NCI-H510A treated with DMSO at 0.1 percent for 48 hours (cell line): ENCODE data around the gene DYNLT2B.
A peak's percentile ranks its signal among the peaks of the same experiment; 100 is the strongest.
"Not testable (repeated sequence)": the region's sequence is repeated elsewhere in the genome, so short reads cannot be mapped to it uniquely, and the experiment has no call there.

ENCODE experiments used
- DNase-seq: peaks from one replicate; lab custom pipeline; 2025; lab: John Stamatoyannopoulos, UW

The DYNLT2B gene

GRCh38 chr3:196326936-196327335 lies 8.9 kb upstream of the DYNLT2B start:
- no peak for DNase-seq

GRCh38 chr3:196323691-196324090 lies 5.7 kb upstream of the DYNLT2B start:
- DNase-seq = no peak

- no peak for DNase-seq
Observed at GRCh38 chr3:196323016-196323415, 5.0 kb upstream of the DYNLT2B start.

- DNase-seq = no peak
Observed at GRCh38 chr3:196321162-196321561, 3.1 kb upstream of the DYNLT2B start.

GRCh38 chr3:196320137-196320536 lies 2.1 kb upstream of the DYNLT2B start:
- peak; percentile 4 for DNase-seq

DNA sequence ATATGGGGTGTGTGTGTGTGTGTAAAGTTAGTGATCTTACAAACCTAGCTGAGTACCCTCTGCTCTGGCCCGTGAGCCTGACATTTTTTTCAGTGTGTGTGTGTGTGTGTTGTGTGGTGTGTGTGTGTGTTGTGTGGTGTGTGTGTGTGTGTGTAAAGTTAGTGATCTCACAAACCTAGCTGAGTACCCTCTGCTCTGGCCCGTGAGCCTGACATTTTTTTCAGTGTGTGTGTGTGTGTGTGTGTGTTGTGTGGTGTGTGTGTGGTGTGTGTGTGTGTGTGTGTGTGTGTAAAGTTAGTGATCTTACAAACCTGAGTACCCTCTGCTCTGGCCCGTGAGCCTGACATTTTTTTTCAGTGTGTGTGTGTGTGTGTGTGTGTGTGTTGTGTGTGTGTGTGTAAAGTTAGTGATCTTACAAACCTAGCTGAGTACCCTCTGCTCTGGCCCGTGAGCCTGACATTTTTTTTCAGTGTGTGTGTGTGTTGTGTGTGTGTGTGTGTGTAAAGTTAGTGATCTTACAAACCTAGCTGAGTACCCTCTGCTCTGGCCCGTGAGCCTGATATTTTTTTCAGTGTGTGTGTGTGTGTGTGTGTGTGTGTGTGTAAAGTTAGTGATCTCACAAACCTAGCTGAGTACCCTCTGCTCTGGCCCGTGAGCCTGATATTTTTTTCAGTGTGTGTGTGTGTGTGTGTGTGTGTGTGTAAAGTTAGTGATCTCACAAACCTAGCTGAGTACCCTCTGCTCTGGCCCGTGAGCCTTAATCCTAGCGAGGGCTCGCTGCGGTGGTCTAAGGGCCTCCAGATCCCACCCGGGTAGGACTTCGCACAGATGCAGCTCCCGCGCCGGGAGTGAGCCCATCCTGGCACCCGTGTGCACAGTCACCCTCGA lies 997 bp downstream of the DYNLT2B start:
- not testable (repeated sequence) for DNase-seq

DNA sequence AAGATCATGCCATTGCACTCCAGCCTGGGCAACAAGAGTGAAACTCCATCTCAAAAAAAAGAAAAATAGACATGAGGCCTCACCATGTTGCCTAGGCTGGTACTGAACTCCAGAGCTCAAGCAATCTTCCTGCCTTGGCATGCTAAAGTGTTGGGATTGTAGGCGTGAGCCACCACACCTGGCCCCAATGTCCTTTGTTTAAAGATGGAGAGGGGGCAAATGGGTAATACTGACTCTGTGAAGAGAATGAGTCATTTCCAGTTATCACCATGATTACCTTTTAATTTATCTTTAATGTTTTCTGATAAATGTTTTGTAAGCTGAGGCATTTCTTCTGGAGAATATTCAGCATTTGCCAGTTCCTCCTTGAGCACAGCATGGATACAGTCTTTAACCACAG lies 2.2 kb downstream of the DYNLT2B start:
- DNase-seq = no peak

DNA sequence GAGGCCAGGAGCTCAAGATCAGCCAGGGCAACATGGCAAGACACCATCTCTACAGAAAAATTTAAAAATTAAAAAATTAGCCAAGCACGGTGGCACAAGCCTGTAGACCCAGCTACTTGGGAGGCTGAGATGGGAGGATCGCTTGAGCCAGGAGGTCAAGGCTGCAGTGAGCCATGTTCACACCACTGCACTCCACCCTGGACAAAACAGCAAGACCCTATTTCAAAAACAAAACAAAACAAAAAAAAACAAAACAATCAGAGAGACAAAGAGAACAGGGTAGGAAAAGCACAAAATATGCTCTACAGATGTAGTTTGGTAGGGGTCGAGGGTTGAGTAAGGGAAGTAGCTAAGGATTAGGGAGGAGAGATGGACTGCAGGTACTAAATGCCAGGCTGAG lies 3.4 kb downstream of the DYNLT2B start:
- DNase-seq = no peak

DNA sequence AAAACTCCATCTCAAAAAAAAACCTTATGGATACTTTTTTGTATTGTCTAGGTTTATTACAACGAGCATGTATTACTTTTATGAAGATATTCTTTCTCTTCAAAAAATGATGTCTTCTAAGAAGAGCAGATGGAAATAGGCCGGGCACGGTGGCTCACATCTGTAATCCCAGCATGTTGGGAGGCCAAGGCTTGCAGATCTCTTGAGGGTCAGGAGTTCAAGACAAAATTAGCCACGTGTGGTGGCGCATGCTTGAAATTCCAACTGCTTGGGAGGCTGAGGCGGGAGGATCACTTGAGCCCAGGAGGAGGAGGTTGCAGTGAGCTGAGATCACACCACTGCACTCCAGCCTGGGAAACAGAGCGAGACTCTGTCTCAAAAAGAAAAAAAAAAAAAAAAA lies 4.0 kb downstream of the DYNLT2B start:
- not testable (repeated sequence) for DNase-seq

DNA sequence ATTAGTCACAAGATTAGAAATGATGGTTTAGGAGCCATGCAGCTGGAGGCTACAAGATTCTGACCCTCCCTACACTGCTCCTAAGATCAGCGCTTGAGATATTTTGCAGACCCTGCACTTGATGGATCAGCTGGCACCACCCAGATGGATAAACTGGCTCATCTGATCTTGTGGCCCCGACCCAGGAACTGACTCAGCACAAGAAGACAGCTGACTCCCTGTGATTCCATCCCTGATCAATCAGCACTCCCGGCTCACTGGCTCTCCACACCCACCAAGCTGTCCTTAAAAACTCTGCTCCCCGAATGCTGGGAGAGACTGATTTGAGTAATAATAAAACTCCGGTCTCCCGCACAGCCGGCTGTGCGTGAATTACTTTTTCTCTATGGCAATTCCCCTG lies 15.1 kb downstream of the DYNLT2B start:
- DNase-seq = not testable (repeated sequence)

- DNase-seq = not testable (repeated sequence)
Observed at GRCh38 chr3:196302551-196302950, 15.5 kb downstream of the DYNLT2B start.

GRCh38 chr3:196298521-196298920 lies 19.5 kb downstream of the DYNLT2B start:
- DNase-seq = no peak

DNA sequence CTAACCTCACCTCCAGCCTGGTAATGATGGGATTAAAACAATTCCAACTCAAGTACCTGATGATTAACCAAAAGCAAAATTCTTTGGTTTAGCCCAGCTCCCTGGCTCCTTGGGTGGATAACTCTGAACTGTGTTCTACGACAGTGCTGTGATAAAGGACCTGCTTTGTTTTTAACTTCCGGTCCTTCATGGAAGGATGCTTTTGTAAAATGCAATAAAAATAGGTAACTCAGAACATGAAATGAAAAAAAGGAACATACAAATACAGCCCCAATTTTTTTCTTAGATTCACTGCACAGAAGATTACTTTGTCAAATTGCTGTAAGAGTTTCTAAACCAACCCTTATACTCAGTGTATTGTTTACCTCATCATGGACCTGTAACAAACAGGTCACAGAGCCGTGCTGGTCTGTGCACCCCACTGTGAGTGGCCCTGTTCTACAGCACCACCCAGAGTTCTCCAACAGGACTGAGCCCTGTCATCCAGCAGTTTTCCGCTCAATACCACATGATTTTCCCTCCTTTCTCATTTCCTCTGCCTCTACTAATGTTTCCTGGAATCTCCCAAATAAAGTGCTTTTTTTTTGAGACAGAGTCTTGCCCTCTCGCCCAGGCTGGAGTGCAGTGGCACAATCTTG lies 25.6 kb downstream of the DYNLT2B start:
- no peak for DNase-seq

GRCh38 chr3:196288141-196288460 lies 29.9 kb downstream of the DYNLT2B start:
- DNase-seq = peak; percentile 37

DNA sequence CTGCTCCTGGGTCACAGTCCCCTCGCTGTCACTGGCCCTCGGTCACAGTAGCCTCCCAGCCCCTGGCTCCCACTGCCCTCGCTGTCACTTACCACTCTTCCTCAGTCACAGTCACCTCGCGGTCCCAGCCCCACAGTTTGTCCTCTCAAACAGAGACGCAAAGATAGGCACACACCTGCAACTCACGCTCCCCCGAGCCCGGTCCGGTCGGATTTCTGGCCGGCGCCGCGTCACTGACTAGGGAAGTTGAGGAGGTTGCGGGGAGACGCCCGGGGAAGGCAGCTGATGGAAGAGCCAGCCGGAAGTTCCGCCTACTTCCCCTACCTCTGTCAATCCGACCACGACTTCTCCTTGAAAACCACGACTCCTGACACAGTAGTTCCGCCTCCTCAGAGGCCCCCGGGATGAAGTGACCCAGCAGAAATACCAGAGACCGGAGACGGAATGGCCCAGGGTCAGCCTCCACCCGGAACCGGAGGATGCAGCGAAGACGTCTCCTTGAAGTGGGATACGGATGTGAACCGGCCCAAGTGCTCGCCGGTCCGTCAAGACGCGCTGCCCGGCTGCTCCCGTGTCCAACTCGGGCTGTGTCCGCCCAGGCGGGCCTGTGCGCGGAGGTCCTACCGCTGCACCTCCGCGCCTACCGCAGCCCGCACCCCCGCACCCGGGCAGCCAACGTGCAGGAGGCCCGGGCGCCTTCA lies 30.4 kb downstream of the DYNLT2B start, which contains the start of gene PCYT1A:
Gene PCYT1A, minus strand, starts transcription at position 287 of the 701 bp plus-strand sequence. CDS start 17,195 bp downstream, outside the sequence.
- DNase-seq = peak; percentile 93

GRCh38 chr3:196287090-196287439 lies 31.0 kb downstream of the DYNLT2B start:
- DNase-seq = no peak

DNA sequence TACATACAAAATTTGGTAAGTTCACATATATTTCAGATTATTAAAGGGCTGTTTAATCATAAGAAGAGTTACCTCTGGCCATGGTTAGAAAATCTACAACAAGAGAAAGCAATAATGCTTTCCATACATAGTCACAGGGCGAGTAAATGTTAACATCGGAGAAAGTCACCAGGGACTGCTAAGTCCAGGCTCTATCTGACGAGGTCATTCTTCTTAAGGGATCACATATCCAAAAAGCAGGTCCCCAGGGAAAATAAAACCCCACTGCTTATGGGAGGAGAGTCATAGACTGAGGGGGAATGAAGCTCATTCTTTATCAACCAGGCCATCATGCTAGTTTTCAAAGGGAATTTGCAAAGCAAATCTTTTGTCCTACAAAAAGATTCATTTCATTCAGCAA lies 33.6 kb downstream of the DYNLT2B start:
- DNase-seq = no peak

- DNase-seq = no peak
Observed at GRCh38 chr3:196281962-196282361, 36.1 kb downstream of the DYNLT2B start.

DNA sequence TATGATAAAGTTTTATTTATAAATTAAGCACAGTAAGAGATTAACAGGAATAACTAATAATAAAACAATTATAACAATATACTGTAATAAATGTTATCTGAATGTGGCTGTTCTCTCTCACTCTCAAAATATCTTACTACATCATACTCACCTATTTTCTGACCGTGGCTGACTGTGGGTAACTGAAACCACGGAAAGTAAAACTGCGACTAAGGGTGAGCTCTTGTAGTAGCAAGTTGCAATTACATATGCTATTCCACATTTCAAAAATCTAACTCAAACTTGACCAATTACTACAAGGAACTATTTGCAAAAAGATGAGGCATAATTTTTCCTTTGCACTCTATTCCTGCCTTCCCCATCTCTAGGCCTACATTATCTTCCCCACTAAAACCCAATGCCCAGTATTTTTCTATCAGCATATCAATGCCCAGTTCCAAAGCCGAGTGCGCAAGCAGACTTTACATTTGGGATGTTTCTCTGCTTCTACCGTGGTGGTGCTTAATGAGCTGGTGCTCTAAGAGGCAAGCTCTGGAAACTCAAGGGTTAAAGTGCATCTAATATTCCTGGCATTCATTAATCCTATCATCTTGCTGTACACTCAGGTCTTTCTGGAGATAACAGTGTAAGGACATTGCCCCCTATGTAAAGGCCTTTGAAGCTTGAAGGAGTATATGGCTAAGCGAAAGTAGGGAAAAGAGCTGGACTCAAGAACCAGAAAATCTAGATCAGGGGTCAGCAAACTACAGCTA lies 37.2 kb downstream of the DYNLT2B start:
- DNase-seq = no peak

DNA sequence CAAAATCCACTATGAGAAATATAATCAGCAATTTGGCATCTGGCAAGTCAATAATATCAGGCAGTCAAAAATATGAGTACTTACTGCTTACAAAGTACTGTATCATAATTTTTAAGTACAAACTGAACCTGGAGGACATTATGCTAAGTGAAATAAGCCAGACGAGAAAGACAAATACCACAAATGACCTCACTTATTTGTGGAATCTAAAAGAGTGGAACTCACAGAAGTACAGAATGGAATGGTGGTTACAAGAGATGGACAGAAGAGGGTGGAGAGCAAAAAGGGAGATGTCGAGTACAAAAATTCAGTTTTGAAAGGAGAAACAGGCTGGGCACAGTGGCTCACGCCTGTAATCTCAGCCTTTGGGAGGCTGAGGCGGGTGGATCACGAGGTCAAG lies 42.9 kb downstream of the DYNLT2B start:
- DNase-seq = no peak

GRCh38 chr3:196274585-196274984 lies 43.5 kb downstream of the DYNLT2B start:
- no peak for DNase-seq

GRCh38 chr3:196273655-196274054 lies 44.4 kb downstream of the DYNLT2B start:
- DNase-seq = no peak
